H9 (cell line): ENCODE results near the gene RSU1. TPM values are rescaled to one million over a fixed set of nuclear protein-coding genes. Genes with fewer than 3 reads are reported as not detected.

Experiments used
- DNase-seq: peaks from one replicate; pipeline ENCODE4 v3.0.0-alpha.2; 2017
- H2AFZ ChIP-seq: one replicate; pipeline ENCODE4 v1.6.1; 2013; ENCODE audit warnings: mild to moderate bottlenecking, low read length, control low read depth, moderate library complexity
- H2AK5ac ChIP-seq: 2 replicates; pipeline ENCODE4 v1.6.1; 2013; ENCODE audit warnings: low read length, control low read depth, mixed read lengths; ENCODE audit not compliant: insufficient read length
- H2BK120ac ChIP-seq: one replicate; pipeline ENCODE4 v1.6.1; 2013; ENCODE audit warnings: low read depth, mild to moderate bottlenecking, low read length, control low read depth, inconsistent platforms; ENCODE audit not compliant: poor library complexity, severe bottlenecking
- H2BK12ac ChIP-seq: 2 replicates; pipeline ENCODE4 v1.6.1; 2013; ENCODE audit warnings: low read length, control low read depth, mixed read lengths, low read depth; ENCODE audit not compliant: insufficient read length
- H2BK15ac ChIP-seq: 2 replicates; pipeline ENCODE4 v1.6.1; 2013; ENCODE audit warnings: low read depth, low read length, control low read depth
- H2BK20ac ChIP-seq: one replicate; pipeline ENCODE4 v1.6.1; 2013; ENCODE audit warnings: low read depth, mild to moderate bottlenecking, low read length, control low read depth, inconsistent platforms; ENCODE audit not compliant: poor library complexity, severe bottlenecking
- H2BK5ac ChIP-seq: 2 replicates; pipeline ENCODE4 v1.6.1; 2013; ENCODE audit warnings: low read length, control low read depth, mixed read lengths; ENCODE audit not compliant: insufficient read length
- H3K14ac ChIP-seq: 2 replicates; pipeline ENCODE4 v1.6.1; 2013; ENCODE audit warnings: low read length, control low read depth; ENCODE audit not compliant: insufficient read depth
- H3K18ac ChIP-seq: 2 replicates; pipeline ENCODE4 v1.6.1; 2013; ENCODE audit warnings: low read depth, mild to moderate bottlenecking, mixed read lengths, low read length, control low read depth; ENCODE audit not compliant: insufficient read length
- H3K23ac ChIP-seq: 2 replicates; pipeline ENCODE4 v1.6.1; 2013; ENCODE audit warnings: low read length, control low read depth, mixed read lengths, low read depth; ENCODE audit not compliant: insufficient read length
- H3K23me2 ChIP-seq: 2 replicates; pipeline ENCODE4 v1.6.1; 2013; ENCODE audit warnings: low read depth, mild to moderate bottlenecking, mixed read lengths, low read length, control low read depth; ENCODE audit not compliant: insufficient read length, poor library complexity, severe bottlenecking
- H3K27ac ChIP-seq: 2 replicates; pipeline ENCODE4 v1.5.1; 2013; ENCODE audit warnings: low read length, control low read depth, mixed read lengths, low read depth; ENCODE audit not compliant: insufficient read length
- H3K27me3 ChIP-seq: 2 replicates; pipeline ENCODE4 v1.6.1; 2013; ENCODE audit warnings: low read length, control low read depth, inconsistent platforms; ENCODE audit not compliant: insufficient read depth
- H3K4ac ChIP-seq: 2 replicates; pipeline ENCODE4 v1.6.1; 2013; ENCODE audit warnings: low read depth, mild to moderate bottlenecking, control low read depth, inconsistent platforms, low read length, moderate library complexity
- H3K4me1 ChIP-seq: 2 replicates; pipeline ENCODE4 v1.6.1; 2013; ENCODE audit warnings: low read length, control low read depth, inconsistent platforms; ENCODE audit not compliant: insufficient read depth
- H3K4me2 ChIP-seq: 2 replicates; pipeline ENCODE4 v1.6.1; 2013; ENCODE audit warnings: low read length, control low read depth, mixed read lengths; ENCODE audit not compliant: insufficient read length, insufficient read depth
- H3K56ac ChIP-seq: 2 replicates; pipeline ENCODE4 v1.6.1; 2013; ENCODE audit warnings: low read depth, mild to moderate bottlenecking, mixed read lengths, low read length, control low read depth; ENCODE audit not compliant: insufficient read length
- H3K79me1 ChIP-seq: 2 replicates; pipeline ENCODE4 v1.6.1; 2013; ENCODE audit warnings: low read depth, mild to moderate bottlenecking, moderate library complexity, low read length, control low read depth, inconsistent platforms; ENCODE audit not compliant: insufficient read depth, poor library complexity, severe bottlenecking
- H3K79me2 ChIP-seq: 2 replicates; pipeline ENCODE4 v1.6.1; 2013; ENCODE audit warnings: low read length, control low read depth, inconsistent platforms; ENCODE audit not compliant: insufficient read depth
- H3K9ac ChIP-seq: 2 replicates; pipeline ENCODE4 v1.6.1; 2013; ENCODE audit warnings: low read length, control low read depth, mixed read lengths; ENCODE audit not compliant: insufficient read length; ENCODE audit errors: extremely low read depth
- H3K9me3 ChIP-seq: one replicate; pipeline ENCODE4 v1.6.1; 2013; ENCODE audit warnings: low read depth, low read length, inconsistent platforms; ENCODE audit not compliant: control insufficient read depth
- H3T11ph ChIP-seq: one replicate; pipeline ENCODE4 v1.6.1; 2013; ENCODE audit warnings: mild to moderate bottlenecking, low read length, control low read depth, inconsistent platforms
- H4K20me1 ChIP-seq: one replicate; pipeline ENCODE4 v1.6.1; 2013; ENCODE audit not compliant: control insufficient read depth, insufficient read length, insufficient read depth
- H4K5ac ChIP-seq: 2 replicates; pipeline ENCODE4 v1.6.1; 2013; ENCODE audit warnings: low read depth, mild to moderate bottlenecking, mixed read lengths, low read length, control low read depth; ENCODE audit not compliant: insufficient read length
- H4K8ac ChIP-seq: replicated peaks from 2 replicates; pipeline ENCODE4 v1.6.1; 2013; ENCODE audit warnings: low read length, control low read depth, mixed read lengths, low read depth; ENCODE audit not compliant: insufficient read length
- H4K91ac ChIP-seq: 2 replicates; pipeline ENCODE4 v1.6.1; 2013; ENCODE audit warnings: low read depth, mild to moderate bottlenecking, moderate library complexity, mixed read lengths, low read length, control low read depth; ENCODE audit not compliant: insufficient read length
- H3K27ac Mint-ChIP-seq, 3 experiments: 2 replicates in 2 of 3; 3 replicates in 1 of 3; pipeline ENCODE4 v1.8.0; 2020 to 2021; ENCODE audit warnings: mixed read lengths in 3 of 3, mild to moderate bottlenecking in 1 of 3, moderate library complexity in 1 of 3
- H3K27me3 Mint-ChIP-seq: 2 replicates; pipeline ENCODE4 v1.8.0; 2021; ENCODE audit warnings: low read depth, mild to moderate bottlenecking, moderate library complexity, mixed read lengths
- H3K36me3 Mint-ChIP-seq, 3 experiments: 2 replicates in 2 of 3; 3 replicates in 1 of 3; pipeline ENCODE4 v1.8.0; 2020 to 2021; ENCODE audit warnings: low read depth in 3 of 3, mixed read lengths in 3 of 3; ENCODE audit not compliant: insufficient read depth in 1 of 3
- H3K4me1 Mint-ChIP-seq, 2 experiments: 2 replicates each; pipeline ENCODE4 v1.8.0; 2020; ENCODE audit warnings: mixed read lengths in 2 of 2
- H3K4me3 Mint-ChIP-seq, 2 experiments: 2 replicates in 1 of 2; 3 replicates in 1 of 2; pipeline ENCODE4 v1.8.0; 2020 to 2021; ENCODE audit warnings: mild to moderate bottlenecking in 2 of 2, mixed read lengths in 2 of 2, moderate library complexity in 1 of 2
- H3K9me3 Mint-ChIP-seq, 2 experiments: 2 replicates in 1 of 2; 3 replicates in 1 of 2; pipeline ENCODE4 v1.8.0; 2020; ENCODE audit warnings: mild to moderate bottlenecking in 2 of 2, mixed read lengths in 2 of 2, moderate library complexity in 1 of 2
- WGBS: extraction: QIAGEN DNeasy Blood & Tissue Kit; methylation state at CpG from one replicate; pipeline ENCODE4 v1.1.7; 2013; ENCODE audit warnings: missing lambda C conversion rate, low lambda C conversion rate, mixed read lengths; ENCODE audit not compliant: insufficient read length; ENCODE audit errors: extremely low coverage; 5-methylcytosine and 5-hydroxymethylcytosine counted together
- total RNA-seq: library from RNA; stranded (reverse); gene quantifications from 2 replicates; pipeline ENCODE4 v1.2.1, GENCODE V29; 2021
- TF ChIP-seq, protein P1 (sequence below): fragments of 200-600 bp; sonication (generic); conservative IDR thresholded peaks from 3 replicates; pipeline ENCODE4 v1.8.0; 2021; ENCODE audit warnings: antibody characterized with exemption, mild to moderate bottlenecking

RSU1 gene
- total RNA-seq, 1 experiment from 2014 or later, result 59.4 TPM

DNA sequence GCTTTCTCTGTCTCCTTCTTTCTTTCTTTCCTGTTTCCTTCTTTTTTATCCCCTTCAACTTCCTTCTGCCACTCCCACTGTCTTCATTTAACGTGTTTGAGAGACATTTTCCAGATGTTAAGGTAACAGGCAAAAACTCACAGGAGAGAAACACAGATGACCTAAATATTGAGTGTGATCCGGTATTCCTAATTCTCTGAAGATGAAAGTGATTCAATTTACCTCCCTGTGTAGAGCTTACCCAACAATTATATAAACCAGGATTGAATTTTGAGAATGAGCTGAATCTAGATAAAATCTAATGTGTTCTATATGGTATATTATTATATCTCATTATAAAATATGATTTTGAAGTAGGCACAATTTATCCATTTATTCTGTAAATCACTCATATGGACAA is 46.5 kb upstream of the RSU1 start:
- Mint-ChIP-seq H3K36me3 (no peaks in the 10 kb centered on the region), H3K27me3 (no peaks in the 10 kb centered on the region), H3K27ac (peak overlapping the region in 1 of 3 experiments; percentile 63; a peak in 1 of 7 replicates), H3K9me3 (no peaks in the 10 kb centered on the region), H3K4me3 (no peak overlapping the region), H3K4me1 (peaks cover 30 to 34% of the 10 kb centered on the region in 2 experiments)
- H3K18ac ChIP-seq, result no peak overlapping the region
- no peaks in the 10 kb centered on the region for H3K79me2 ChIP-seq
- H3K79me1 ChIP-seq, result no peaks in the 10 kb centered on the region
- H2AK5ac ChIP-seq, result no peak overlapping the region
- no peaks in the 10 kb centered on the region for H3K9me3 ChIP-seq
- no peak overlapping the region for H3T11ph ChIP-seq
- no peak overlapping the region for H4K5ac ChIP-seq
- H2BK120ac ChIP-seq, result no peak overlapping the region
- no CpG with 5 or more reads among the region's 2 CpGs for WGBS
- no peaks in the 10 kb centered on the region for H3K23me2 ChIP-seq
- TF ChIP-seq, protein P1, sequence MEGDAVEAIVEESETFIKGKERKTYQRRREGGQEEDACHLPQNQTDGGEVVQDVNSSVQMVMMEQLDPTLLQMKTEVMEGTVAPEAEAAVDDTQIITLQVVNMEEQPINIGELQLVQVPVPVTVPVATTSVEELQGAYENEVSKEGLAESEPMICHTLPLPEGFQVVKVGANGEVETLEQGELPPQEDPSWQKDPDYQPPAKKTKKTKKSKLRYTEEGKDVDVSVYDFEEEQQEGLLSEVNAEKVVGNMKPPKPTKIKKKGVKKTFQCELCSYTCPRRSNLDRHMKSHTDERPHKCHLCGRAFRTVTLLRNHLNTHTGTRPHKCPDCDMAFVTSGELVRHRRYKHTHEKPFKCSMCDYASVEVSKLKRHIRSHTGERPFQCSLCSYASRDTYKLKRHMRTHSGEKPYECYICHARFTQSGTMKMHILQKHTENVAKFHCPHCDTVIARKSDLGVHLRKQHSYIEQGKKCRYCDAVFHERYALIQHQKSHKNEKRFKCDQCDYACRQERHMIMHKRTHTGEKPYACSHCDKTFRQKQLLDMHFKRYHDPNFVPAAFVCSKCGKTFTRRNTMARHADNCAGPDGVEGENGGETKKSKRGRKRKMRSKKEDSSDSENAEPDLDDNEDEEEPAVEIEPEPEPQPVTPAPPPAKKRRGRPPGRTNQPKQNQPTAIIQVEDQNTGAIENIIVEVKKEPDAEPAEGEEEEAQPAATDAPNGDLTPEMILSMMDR, result no peak
- no peak overlapping the region for H4K8ac ChIP-seq
- H4K20me1 ChIP-seq, result no peaks in the 10 kb centered on the region
- H4K91ac ChIP-seq, result no peak overlapping the region
- peaks cover 10% of the 10 kb centered on the region for H3K4me1 ChIP-seq
- H2BK20ac ChIP-seq, result no peak overlapping the region
- H3K23ac ChIP-seq, result no peak overlapping the region
- H3K9ac ChIP-seq, result no peak overlapping the region
- H2BK15ac ChIP-seq, result no peak overlapping the region
- DNase-seq, result no peak
- no peak overlapping the region for H2BK5ac ChIP-seq
- no peak overlapping the region for H2BK12ac ChIP-seq
- H3K4ac ChIP-seq, result no peak overlapping the region
- H3K56ac ChIP-seq, result no peak overlapping the region
- H2AFZ ChIP-seq, result no peak overlapping the region
- no peak overlapping the region for H3K4me2 ChIP-seq
- H3K27me3 ChIP-seq, result no peaks in the 10 kb centered on the region
- no peak overlapping the region for H3K14ac ChIP-seq
- no peak overlapping the region for H3K27ac ChIP-seq
